ENCODE measurements around the gene SHISA6. TPM values are rescaled to one million over a fixed set of nuclear protein-coding genes. Genes with fewer than 3 reads are reported as not detected.

Gene SHISA6
- total RNA-seq, 4 donors from 2014 or later: 0.14 to 4.2 (median 0.32) TPM; not detected in 1

DNA sequence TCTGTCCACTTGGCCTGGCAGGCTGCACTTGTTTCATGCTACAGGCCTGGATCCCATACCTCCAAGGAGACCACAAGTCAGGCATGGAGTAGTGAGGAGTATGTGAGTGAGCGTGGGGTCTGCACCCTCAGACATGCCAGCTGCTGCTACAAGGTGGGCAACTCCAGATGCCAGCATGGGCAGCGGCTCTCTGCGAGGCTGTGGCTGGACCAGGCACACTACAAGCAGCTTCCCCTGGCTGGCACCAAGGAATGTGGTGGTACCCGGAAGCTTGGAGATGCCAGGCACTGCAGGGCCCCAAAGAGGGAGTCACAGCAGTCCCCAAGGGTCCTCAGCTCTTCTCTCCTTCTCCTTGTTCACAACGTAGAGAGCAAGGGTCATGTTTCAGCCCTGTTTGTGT lies 341.2 kb downstream of the SHISA6 start:
- intact Hi-C loops (cut with DNase I; ENCODE audit: low total_unique reads) (no loop called here), in situ Hi-C loops (cut with MboI; ENCODE audit: low pct_ligation_motif_present in 1 of 4, low pct_unique_long_range_greater_than_20kb in 1 of 4, low sequenced_read_pairs in 3 of 4) (no loop called here)
- Histone ChIP-seq H3K27me3 (no peaks in the 10 kb centered on the region), H3K36me3 (no peaks in the 10 kb centered on the region), H3K4me1 (no peaks in the 10 kb centered on the region), H3K9me3 (no peaks in the 10 kb centered on the region), H3K27ac (no peak overlapping the region), H3K4me3 (no peak overlapping the region)
- 60 to 86% methylated on average over 1 to 5 of the region's 5 CpGs for WGBS, 2 donors (ENCODE audit: low coverage in 1 of 2)
- DNase-seq: no peak
- TF ChIP-seq, protein P1, sequence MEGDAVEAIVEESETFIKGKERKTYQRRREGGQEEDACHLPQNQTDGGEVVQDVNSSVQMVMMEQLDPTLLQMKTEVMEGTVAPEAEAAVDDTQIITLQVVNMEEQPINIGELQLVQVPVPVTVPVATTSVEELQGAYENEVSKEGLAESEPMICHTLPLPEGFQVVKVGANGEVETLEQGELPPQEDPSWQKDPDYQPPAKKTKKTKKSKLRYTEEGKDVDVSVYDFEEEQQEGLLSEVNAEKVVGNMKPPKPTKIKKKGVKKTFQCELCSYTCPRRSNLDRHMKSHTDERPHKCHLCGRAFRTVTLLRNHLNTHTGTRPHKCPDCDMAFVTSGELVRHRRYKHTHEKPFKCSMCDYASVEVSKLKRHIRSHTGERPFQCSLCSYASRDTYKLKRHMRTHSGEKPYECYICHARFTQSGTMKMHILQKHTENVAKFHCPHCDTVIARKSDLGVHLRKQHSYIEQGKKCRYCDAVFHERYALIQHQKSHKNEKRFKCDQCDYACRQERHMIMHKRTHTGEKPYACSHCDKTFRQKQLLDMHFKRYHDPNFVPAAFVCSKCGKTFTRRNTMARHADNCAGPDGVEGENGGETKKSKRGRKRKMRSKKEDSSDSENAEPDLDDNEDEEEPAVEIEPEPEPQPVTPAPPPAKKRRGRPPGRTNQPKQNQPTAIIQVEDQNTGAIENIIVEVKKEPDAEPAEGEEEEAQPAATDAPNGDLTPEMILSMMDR (IDR thresholded peaks at IDR 0.05): no peak
- no peak for TF ChIP-seq POLR2AphosphoS5 (IDR thresholded peaks at IDR 0.05)

DNA sequence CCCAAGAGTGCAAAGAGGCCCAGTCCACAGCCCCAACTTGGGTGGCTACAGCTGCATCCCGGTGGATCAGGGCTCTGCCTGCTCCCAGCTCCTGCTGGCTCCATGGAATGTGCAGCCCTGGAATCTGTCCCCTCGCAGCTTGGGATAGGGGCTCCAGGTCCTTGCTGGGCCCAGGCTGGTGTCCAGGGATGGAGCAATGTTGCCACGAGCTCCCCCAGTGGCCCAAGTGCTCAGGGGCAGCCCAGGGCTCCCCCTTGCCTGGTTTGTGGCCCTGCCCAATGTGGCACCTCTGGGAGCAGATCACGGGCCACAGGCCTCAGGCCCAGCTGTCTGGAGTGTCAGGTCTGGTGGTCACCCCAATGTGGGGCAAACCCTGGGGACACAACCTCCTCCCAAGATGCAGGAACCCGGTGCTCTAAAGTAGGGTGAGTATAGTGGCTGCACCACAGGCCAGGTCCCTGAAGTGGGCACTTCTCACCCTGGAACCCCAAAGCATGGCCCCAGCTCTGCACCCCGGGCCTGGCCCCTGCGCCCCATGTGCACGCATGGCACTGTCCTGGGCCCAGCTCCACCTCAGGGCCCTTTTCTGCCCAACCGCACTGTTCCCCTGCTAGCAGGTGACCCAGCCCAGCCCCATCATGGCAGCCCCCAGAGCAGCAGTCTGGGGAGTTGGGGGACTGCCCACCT lies 342.4 kb downstream of the SHISA6 start:
- TF ChIP-seq EP300 (IDR thresholded peaks at IDR 0.05; ENCODE audit: low read depth) (no peak), POLR2A (IDR thresholded peaks at IDR 0.05) (no peak), POLR2AphosphoS5 (IDR thresholded peaks at IDR 0.05) (no peak)
- TF ChIP-seq, protein P1 (IDR thresholded peaks at IDR 0.05): no peak
- 84% methylated on average over 4 of the region's 9 CpGs; no CpG with 5 or more reads in 1 of the 2 donors for WGBS, 2 donors (ENCODE audit: low coverage in 1 of 2)
- in situ Hi-C loops (cut with MboI; ENCODE audit: low pct_ligation_motif_present in 1 of 4, low pct_unique_long_range_greater_than_20kb in 1 of 4, low sequenced_read_pairs in 3 of 4) (no loop called here), intact Hi-C loops (cut with DNase I; ENCODE audit: low total_unique reads) (no loop called here)
- Histone ChIP-seq H3K4me3 (no peak overlapping the region), H3K27ac (no peak overlapping the region), H3K9me3 (no peaks in the 10 kb centered on the region), H3K27me3 (no peaks in the 10 kb centered on the region), H3K36me3 (no peaks in the 10 kb centered on the region), H3K4me1 (no peaks in the 10 kb centered on the region)
- DNase-seq: no peak

DNA sequence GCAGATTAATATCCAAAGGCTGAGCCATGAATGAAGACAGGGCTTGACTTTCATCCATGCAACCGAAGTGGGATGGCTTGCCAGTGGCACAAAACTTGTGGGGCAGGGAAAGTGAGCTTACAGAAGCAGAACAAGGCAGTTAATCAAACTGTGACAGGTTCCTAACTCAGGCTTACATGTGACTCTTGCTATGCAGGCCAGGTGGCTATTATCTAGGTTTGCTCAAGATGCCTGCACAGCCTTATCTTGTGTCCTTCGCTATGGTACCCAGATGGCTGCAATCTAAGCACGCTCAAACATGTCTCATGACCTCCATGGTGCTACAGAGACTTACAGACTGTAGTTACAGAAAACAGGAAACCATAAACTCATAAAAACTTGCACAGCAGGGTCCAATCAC lies 348.7 kb downstream of the SHISA6 start:
- Histone ChIP-seq H3K9me3 (no peaks in the 10 kb centered on the region), H3K27ac (no peak overlapping the region), H3K27me3 (no peaks in the 10 kb centered on the region), H3K4me1 (no peaks in the 10 kb centered on the region), H3K4me3 (no peak overlapping the region), H3K36me3 (no peaks in the 10 kb centered on the region)
- DNase-seq: no peak
- intact Hi-C loops (cut with DNase I; ENCODE audit: low total_unique reads): no loop called here
- 50% methylated on average over 3 of the region's 3 CpGs; no CpG with 5 or more reads in 1 of the 2 donors for WGBS, 2 donors (ENCODE audit: low coverage in 1 of 2)
- TF ChIP-seq EP300 (IDR thresholded peaks at IDR 0.05; ENCODE audit: low read depth) (no peak), POLR2A (IDR thresholded peaks at IDR 0.05) (no peak), POLR2AphosphoS5 (IDR thresholded peaks at IDR 0.05) (no peak)
- TF ChIP-seq, protein P1 (IDR thresholded peaks at IDR 0.05): no peak
- in situ Hi-C loops (cut with MboI; ENCODE audit: low pct_ligation_motif_present in 1 of 4, low pct_unique_long_range_greater_than_20kb in 1 of 4, low sequenced_read_pairs in 3 of 4): no loop called here

DNA sequence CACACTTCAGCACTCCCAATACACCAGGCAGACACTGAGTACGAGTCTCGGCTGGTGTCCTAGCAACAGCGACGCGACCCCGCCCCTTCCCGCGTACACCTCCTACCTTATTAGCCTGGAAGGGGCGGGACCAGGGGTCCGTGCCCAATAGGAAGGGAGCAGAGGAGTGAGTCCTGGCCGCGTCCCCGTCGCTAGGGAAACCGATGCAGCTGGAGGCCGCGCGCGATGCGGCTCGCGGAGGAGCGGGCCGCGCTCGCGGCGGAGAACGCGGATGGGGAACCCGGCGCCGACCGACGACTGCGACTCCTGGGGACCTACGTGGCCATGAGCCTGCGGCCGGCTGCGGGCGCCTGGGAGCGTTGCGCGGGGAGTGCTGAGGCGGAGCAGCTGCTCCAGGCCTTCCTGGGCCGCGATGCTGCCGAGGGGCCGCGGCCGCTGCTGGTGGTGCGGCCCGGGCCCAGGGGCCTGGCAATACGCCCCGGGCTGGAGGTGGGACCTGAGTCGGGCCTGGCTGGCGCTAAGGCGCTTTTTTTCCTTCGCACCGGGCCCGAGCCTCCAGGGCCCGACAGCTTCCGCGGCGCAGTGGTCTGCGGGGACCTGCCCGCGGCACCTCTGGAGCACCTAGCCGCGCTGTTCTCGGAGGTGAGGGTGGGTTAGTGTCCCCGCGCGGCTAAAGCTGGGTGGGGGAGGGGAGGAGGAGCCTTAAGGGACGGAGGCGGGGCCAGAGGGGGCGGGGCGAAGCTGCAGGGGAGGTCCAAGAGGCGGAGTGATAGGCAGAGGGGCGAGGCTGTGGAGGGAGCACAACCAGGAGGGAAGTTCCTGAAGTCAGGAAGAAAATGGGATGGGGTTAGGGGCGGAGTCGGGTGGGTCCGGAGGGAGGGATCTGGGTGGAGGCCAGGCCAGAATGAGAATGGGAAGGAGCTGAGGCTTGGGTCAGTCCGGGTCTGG lies 357.5 kb downstream of the SHISA6 start, which contains the start of gene DNAH9:
Gene DNAH9, plus strand, starts transcription at position 197 of the 948 bp plus-strand sequence. Its CDS starts 29 bp downstream, at position 226.
- peak within 1 kb of the TSS; percentile 54 to 72 (median 64) for H3K4me3 ChIP-seq
- TF ChIP-seq, protein P1 (IDR thresholded peaks at IDR 0.05): no peak
- TF ChIP-seq POLR2AphosphoS5 (IDR thresholded peaks at IDR 0.05): peak in 2 of 3 donors; percentile 12 to 29
- TF ChIP-seq POLR2A (IDR thresholded peaks at IDR 0.05): peak; percentile 11
- TF ChIP-seq EP300 (IDR thresholded peaks at IDR 0.05; ENCODE audit: low read depth): no peak
- peaks cover 2% of the 10 kb centered on the region for H3K27me3 ChIP-seq
- H3K27ac ChIP-seq: peak within 1 kb of the TSS; percentile 81 to 90 (median 82)
- DNase-seq: peak; percentile 96
- WGBS, 2 donors (ENCODE audit: low coverage in 1 of 2): 5 to 13% methylated on average over 8 to 64 of the region's 84 CpGs
- in situ Hi-C loops (cut with MboI; ENCODE audit: low pct_ligation_motif_present in 1 of 4, low pct_unique_long_range_greater_than_20kb in 1 of 4, low sequenced_read_pairs in 3 of 4) (no loop called here), intact Hi-C loops (cut with DNase I; ENCODE audit: low total_unique reads) (no loop called here)
- H3K4me1 ChIP-seq: peaks cover 0 to 13% (median 0%) of the 10 kb centered on the region in 4 donors
- H3K36me3 ChIP-seq: no peaks in the 10 kb centered on the region
- no peaks in the 10 kb centered on the region for H3K9me3 ChIP-seq

All from transverse colon (tissue), 4 donors.